GM10248 (cell line): ENCODE data around the gene PALLD.

Experiments
- CTCF ChIA-PET: fragments of 300-600 bp; sonication (Branson Sonifier 250); formaldehyde crosslinking; extraction: SDS; loops from one replicate; lab custom pipeline; 2021; ENCODE audit warnings: antibody characterized with exemption; lab: Yijun Ruan, JAX
- POLR2A ChIA-PET: fragments of 350-650 bp; sonication (Branson Sonifier 250); formaldehyde crosslinking; extraction: SDS; loops from one replicate; lab custom pipeline; 2020; ENCODE audit warnings: antibody characterized with exemption; lab: Yijun Ruan, JAX
- DNase-seq: peaks from one replicate; pipeline ENCODE4 v3.0.0; 2012; ENCODE audit errors: extremely low spot score
- CTCF ChIP-seq: IDR thresholded peaks from 2 replicates; pipeline ENCODE4 v1.5.1; 2012; ENCODE audit warnings: mild to moderate bottlenecking, low read depth; ENCODE audit errors: extremely low read depth, missing control alignments, control extremely low read depth

The PALLD gene

GRCh38 chr4:168766604-168767316, 269.9 kb downstream of the PALLD start:
- ChIA-PET CTCF (no interaction called here), POLR2A (no interaction called here)
- no peak for DNase-seq
- TF ChIP-seq CTCF = no peak

GRCh38 chr4:168769416-168769815, 272.6 kb downstream of the PALLD start:
- ChIA-PET POLR2A (no interaction called here), CTCF (interaction anchor here (1.3 kb wide), 1 partner anchor 123 kb away, joined by 3 read pairs; no protein-coding TSS in a partner anchor)
- no peak for DNase-seq
- TF ChIP-seq CTCF = no peak

- ChIA-PET CTCF (interaction anchor here (1.3 kb wide), 1 partner anchor 124 kb away, joined by 3 read pairs; no protein-coding TSS in a partner anchor), POLR2A (no interaction called here)
- DNase-seq = no peak
- TF ChIP-seq CTCF = no peak
These were observed 273.0 kb downstream of the PALLD start for GRCh38 chr4:168769837-168770236.

- no peak for TF ChIP-seq CTCF
- ChIA-PET POLR2A (no interaction called here), CTCF (no interaction called here)
- DNase-seq = no peak
These were observed 274.4 kb downstream of the PALLD start for GRCh38 chr4:168771251-168771650.

- no peak for DNase-seq
- ChIA-PET CTCF (no interaction called here), POLR2A (no interaction called here)
- TF ChIP-seq CTCF = no peak
These were observed 276.7 kb downstream of the PALLD start for GRCh38 chr4:168773388-168774195.

GRCh38 chr4:168776382-168776781, 279.5 kb downstream of the PALLD start:
- DNase-seq = no peak
- ChIA-PET CTCF (interaction anchor here (1.1 kb wide), 1 partner anchor 9 kb away, joined by 3 read pairs; no protein-coding TSS in a partner anchor), POLR2A (no interaction called here)
- no peak for TF ChIP-seq CTCF
